ENCODE measurements around the gene EML4. TPM values are rescaled to one million over a fixed set of nuclear protein-coding genes. Genes with fewer than 3 reads are reported as not detected.

EML4 gene
- total and polyA plus RNA-seq, 2 donors (not counting 1 experiment from before 2014, with no cell fraction given): 49.4 to 134 TPM

- Histone ChIP-seq H3K27ac (ENCODE audit: low read length in 2 of 2) (no peak overlapping the region), H3K79me2 (ENCODE audit: control insufficient read depth, insufficient read depth, low read length) (no peaks in the 10 kb centered on the region), H3K36me3 (replicated peaks in 1 of 2; ENCODE audit: control extremely low read depth in 1 of 2, control insufficient read depth in 1 of 2, extremely low read depth in 1 of 2, insufficient read depth in 2 of 2, low read length in 1 of 2) (peaks cover 16 to 54% of the 10 kb centered on the region in 2 experiments), H3K9ac (ENCODE audit: low read length) (no peak overlapping the region), H3K4me2 (replicated peaks; ENCODE audit: low read depth, low read length, poor library complexity, severe bottlenecking) (no peak overlapping the region), H3K9me3 (ENCODE audit: control extremely low read depth in 1 of 3, control insufficient read depth in 2 of 3, insufficient read depth in 1 of 3, low read length in 2 of 3) (no peaks in the 10 kb centered on the region), H2AFZ (ENCODE audit: insufficient read depth, low read depth, low read length, poor library complexity, severe bottlenecking) (no peak overlapping the region), H3K27me3 (replicated peaks in 1 of 4; ENCODE audit: control extremely low read depth in 1 of 4, control insufficient read depth in 3 of 4, insufficient read depth in 4 of 4, low read length in 3 of 4) (no peaks in the 10 kb centered on the region), H3K4me1 (ENCODE audit: control insufficient read depth in 2 of 2, insufficient read depth in 2 of 2, low read length in 2 of 2) (no peaks in the 10 kb centered on the region), H3K4me3 (ENCODE audit: control extremely low read depth in 1 of 5, extremely low read depth in 1 of 5, insufficient read depth in 1 of 5, low read depth in 2 of 5, low read length in 4 of 5) (no peak overlapping the region), H4K20me1 (ENCODE audit: control insufficient read depth, insufficient read depth, low read length, poor library complexity, severe bottlenecking) (no peaks in the 10 kb centered on the region)
- Mint-ChIP-seq H3K27me3 (no peaks in the 10 kb centered on the region), H3K9me3 (ENCODE audit: insufficient read depth) (no peaks in the 10 kb centered on the region), H3K4me1 (no peaks in the 10 kb centered on the region), H3K27ac (no peak overlapping the region), H3K4me3 (no peak overlapping the region)
- no peak for TF ChIP-seq EZH2 (IDR thresholded peaks at IDR 0.05; ENCODE audit: borderline replicate concordance, insufficient read depth, low read depth, low read length, poor library complexity, severe bottlenecking)
- no peak for TF ChIP-seq CTCF (IDR thresholded peaks at IDR 0.05)
- DNase-seq (no peak), ATAC-seq (ENCODE audit: low read depth) (no peak)
- CTCF ChIA-PET: no interaction called here
- intact Hi-C loops (cut with micrococcal nuclease): no loop called here
- POLR2A ChIA-PET: interaction anchor here (0.6 kb wide), 1 partner anchor 170 kb away, joined by 4 read pairs; no protein-coding TSS in a partner anchor
- WGBS (ENCODE audit: insufficient coverage): no CpG with 5 or more reads among the region's 6 CpGs
Observed at GRCh38 chr2:42315844-42316470, 146.8 kb downstream of the EML4 start.

GRCh38 chr2:42316910-42317309 is 147.8 kb downstream of the EML4 start:
- Mint-ChIP-seq H3K4me1 (no peaks in the 10 kb centered on the region), H3K27me3 (no peaks in the 10 kb centered on the region), H3K4me3 (no peak overlapping the region), H3K27ac (no peak overlapping the region), H3K9me3 (ENCODE audit: insufficient read depth) (no peaks in the 10 kb centered on the region)
- POLR2A ChIA-PET: no interaction called here
- H3K79me2 ChIP-seq (ENCODE audit: control insufficient read depth, insufficient read depth, low read length): no peaks in the 10 kb centered on the region
- H3K9ac ChIP-seq (ENCODE audit: low read length): no peak overlapping the region
- no peaks in the 10 kb centered on the region for H3K9me3 ChIP-seq (ENCODE audit: control extremely low read depth in 1 of 3, control insufficient read depth in 2 of 3, insufficient read depth in 1 of 3, low read length in 2 of 3)
- WGBS (ENCODE audit: insufficient coverage): no CpG with 5 or more reads among the region's 3 CpGs
- no peak overlapping the region for H3K4me3 ChIP-seq (ENCODE audit: control extremely low read depth in 1 of 5, extremely low read depth in 1 of 5, insufficient read depth in 1 of 5, low read depth in 2 of 5, low read length in 4 of 5)
- peak overlapping the region in 1 of 2 donors; percentile 16 for H3K27ac ChIP-seq (ENCODE audit: low read length in 2 of 2)
- TF ChIP-seq CTCF (IDR thresholded peaks at IDR 0.05) (no peak), EZH2 (IDR thresholded peaks at IDR 0.05; ENCODE audit: borderline replicate concordance, insufficient read depth, low read depth, low read length, poor library complexity, severe bottlenecking) (no peak)
- ATAC-seq (ENCODE audit: low read depth): no peak
- no peak overlapping the region for H2AFZ ChIP-seq (ENCODE audit: insufficient read depth, low read depth, low read length, poor library complexity, severe bottlenecking)
- H4K20me1 ChIP-seq (ENCODE audit: control insufficient read depth, insufficient read depth, low read length, poor library complexity, severe bottlenecking): no peaks in the 10 kb centered on the region
- H3K4me2 ChIP-seq (replicated peaks; ENCODE audit: low read depth, low read length, poor library complexity, severe bottlenecking): no peak overlapping the region
- no peaks in the 10 kb centered on the region for H3K27me3 ChIP-seq (replicated peaks in 1 of 4; ENCODE audit: control extremely low read depth in 1 of 4, control insufficient read depth in 3 of 4, insufficient read depth in 4 of 4, low read length in 3 of 4)
- CTCF ChIA-PET: interaction anchor here (0.5 kb wide), 1 partner anchor 97 kb away, joined by 3 read pairs; no protein-coding TSS in a partner anchor
- no peak for DNase-seq
- peaks cover 17 to 59% of the 10 kb centered on the region in 2 experiments for H3K36me3 ChIP-seq (replicated peaks in 1 of 2; ENCODE audit: control extremely low read depth in 1 of 2, control insufficient read depth in 1 of 2, extremely low read depth in 1 of 2, insufficient read depth in 2 of 2, low read length in 1 of 2)
- intact Hi-C loops (cut with micrococcal nuclease): no loop called here
- no peaks in the 10 kb centered on the region for H3K4me1 ChIP-seq (ENCODE audit: control insufficient read depth in 2 of 2, insufficient read depth in 2 of 2, low read length in 2 of 2)
